ENCODE results near the gene VSTM2L. TPM values are rescaled to one million over a fixed set of nuclear protein-coding genes. Genes with fewer than 3 reads are reported as not detected.

VSTM2L gene
- total RNA-seq, 2 experiments from 2014 or later = 0.17 TPM; not detected in 1

DNA sequence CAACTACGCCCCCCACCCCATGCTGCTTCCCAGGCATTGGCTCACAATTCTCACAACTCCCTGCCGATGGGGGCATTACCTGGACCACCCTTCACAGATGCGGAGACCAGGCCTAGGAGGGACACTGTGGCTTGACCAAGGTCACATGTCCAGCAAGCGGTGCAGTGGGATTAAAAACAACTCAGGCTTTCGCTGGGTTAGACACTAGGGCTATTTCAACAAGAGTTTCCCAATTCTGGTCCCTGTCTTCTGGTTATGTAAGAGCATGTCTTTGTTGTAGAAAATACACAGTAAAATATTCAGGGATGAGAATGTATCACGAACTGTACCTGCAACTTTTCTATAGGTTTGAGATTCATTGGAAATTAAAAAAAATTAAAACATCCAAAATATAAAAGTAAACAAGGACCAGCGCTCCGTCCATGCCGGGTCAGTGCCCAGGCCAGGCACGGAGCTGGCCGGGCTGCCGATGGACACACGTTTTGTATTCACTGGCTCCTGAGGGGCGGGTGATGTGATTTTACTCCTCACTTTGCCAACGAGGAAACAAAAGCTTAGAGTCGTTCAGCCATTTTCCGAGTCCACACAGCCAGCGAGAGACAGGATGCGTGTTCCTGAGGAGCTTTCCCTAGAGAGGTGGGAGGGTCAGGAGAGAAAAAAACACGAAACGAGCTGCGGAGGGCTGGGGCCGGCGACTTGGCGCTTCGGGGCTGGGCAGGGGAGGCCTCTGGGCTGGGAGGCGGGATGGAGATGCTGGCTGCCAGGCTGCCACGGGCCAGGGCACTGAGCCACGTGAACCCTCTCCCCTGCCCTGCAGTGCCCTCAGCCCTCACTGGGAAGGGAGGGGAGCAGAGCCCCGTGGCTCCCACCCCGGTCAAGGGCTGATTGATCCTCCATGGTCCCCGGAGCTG is 17.1 kb upstream of the VSTM2L start:
- Histone ChIP-seq H3K4me2 (ENCODE audit: low read length) (no peak overlapping the region), H3K79me2 (ENCODE audit: insufficient read depth, low read depth, low read length) (no peaks in the 10 kb centered on the region), H3K9me3 (ENCODE audit: low read length) (no peaks in the 10 kb centered on the region), H3K4me1 (ENCODE audit: insufficient read depth, low read length, poor library complexity, severe bottlenecking) (no peaks in the 10 kb centered on the region), H4K20me1 (ENCODE audit: insufficient read depth, low read length) (no peaks in the 10 kb centered on the region), H3K27ac (ENCODE audit: low read depth, low read length, poor library complexity, severe bottlenecking) (no peak overlapping the region), H3K36me3 (ENCODE audit: insufficient read depth, low read length) (no peaks in the 10 kb centered on the region), H2AFZ (ENCODE audit: low read length) (no peak overlapping the region), H3K9me2 (ENCODE audit: insufficient read depth, low read length) (no peaks in the 10 kb centered on the region), H3K4me3 (ENCODE audit: low read depth, low read length, poor library complexity, severe bottlenecking) (no peak overlapping the region)
- intact Hi-C loops (cut with micrococcal nuclease; ENCODE audit: unreplicated experiment) = no loop called here
- no peak for TF ChIP-seq EZH2phosphoT487 (IDR thresholded peaks at IDR 0.05; ENCODE audit: borderline replicate concordance, low read depth, low read length)
- TF ChIP-seq, protein P1, sequence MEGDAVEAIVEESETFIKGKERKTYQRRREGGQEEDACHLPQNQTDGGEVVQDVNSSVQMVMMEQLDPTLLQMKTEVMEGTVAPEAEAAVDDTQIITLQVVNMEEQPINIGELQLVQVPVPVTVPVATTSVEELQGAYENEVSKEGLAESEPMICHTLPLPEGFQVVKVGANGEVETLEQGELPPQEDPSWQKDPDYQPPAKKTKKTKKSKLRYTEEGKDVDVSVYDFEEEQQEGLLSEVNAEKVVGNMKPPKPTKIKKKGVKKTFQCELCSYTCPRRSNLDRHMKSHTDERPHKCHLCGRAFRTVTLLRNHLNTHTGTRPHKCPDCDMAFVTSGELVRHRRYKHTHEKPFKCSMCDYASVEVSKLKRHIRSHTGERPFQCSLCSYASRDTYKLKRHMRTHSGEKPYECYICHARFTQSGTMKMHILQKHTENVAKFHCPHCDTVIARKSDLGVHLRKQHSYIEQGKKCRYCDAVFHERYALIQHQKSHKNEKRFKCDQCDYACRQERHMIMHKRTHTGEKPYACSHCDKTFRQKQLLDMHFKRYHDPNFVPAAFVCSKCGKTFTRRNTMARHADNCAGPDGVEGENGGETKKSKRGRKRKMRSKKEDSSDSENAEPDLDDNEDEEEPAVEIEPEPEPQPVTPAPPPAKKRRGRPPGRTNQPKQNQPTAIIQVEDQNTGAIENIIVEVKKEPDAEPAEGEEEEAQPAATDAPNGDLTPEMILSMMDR (conservative IDR thresholded peaks at IDR 0.05; ENCODE audit: low read length) = no peak
- BruUV-seq (replicated peaks) = no TSS peak
- ChIA-PET CTCF (ENCODE audit: unreplicated experiment) (interaction anchor here (0.5 kb wide), 1 partner anchor 443 kb away, joined by 3 read pairs; no protein-coding TSS in a partner anchor), POLR2A (no interaction called here)
- no peak for DNase-seq (ENCODE audit: low spot score)

- Histone ChIP-seq H3K9me2 (ENCODE audit: insufficient read depth, low read length) (no peaks in the 10 kb centered on the region), H3K4me3 (ENCODE audit: low read depth, low read length, poor library complexity, severe bottlenecking) (no peak overlapping the region), H3K27ac (ENCODE audit: low read depth, low read length, poor library complexity, severe bottlenecking) (no peak overlapping the region), H3K9me3 (ENCODE audit: low read length) (no peaks in the 10 kb centered on the region), H3K4me2 (ENCODE audit: low read length) (no peak overlapping the region), H4K20me1 (ENCODE audit: insufficient read depth, low read length) (no peaks in the 10 kb centered on the region), H3K79me2 (ENCODE audit: insufficient read depth, low read depth, low read length) (no peaks in the 10 kb centered on the region), H3K4me1 (ENCODE audit: insufficient read depth, low read length, poor library complexity, severe bottlenecking) (no peaks in the 10 kb centered on the region), H3K36me3 (ENCODE audit: insufficient read depth, low read length) (no peaks in the 10 kb centered on the region), H2AFZ (ENCODE audit: low read length) (no peak overlapping the region)
- CTCF ChIA-PET (ENCODE audit: unreplicated experiment) = no interaction called here
- POLR2A ChIA-PET = interaction anchor here (0.6 kb wide), 1 partner anchor 99 kb away, joined by 3 read pairs; no protein-coding TSS in a partner anchor
- DNase-seq (ENCODE audit: low spot score) = no peak
- intact Hi-C loops (cut with micrococcal nuclease; ENCODE audit: unreplicated experiment) = no loop called here
- no TSS peak for BruUV-seq (replicated peaks)
- no peak for TF ChIP-seq EZH2phosphoT487 (IDR thresholded peaks at IDR 0.05; ENCODE audit: borderline replicate concordance, low read depth, low read length)
- TF ChIP-seq, protein P1 (conservative IDR thresholded peaks at IDR 0.05; ENCODE audit: low read length) = no peak
Observed at GRCh38 chr20:37886851-37887297, 16.1 kb upstream of the VSTM2L start.

GRCh38 chr20:37888641-37889040 is 14.3 kb upstream of the VSTM2L start:
- CTCF ChIA-PET (ENCODE audit: unreplicated experiment) = no interaction called here

More at GRCh38 chr20:37888641-37889040, 14.3 kb upstream of the VSTM2L start:
- Histone ChIP-seq H3K79me2 (ENCODE audit: insufficient read depth, low read depth, low read length) (no peaks in the 10 kb centered on the region), H2AFZ (ENCODE audit: low read length) (no peak overlapping the region), H3K9me3 (ENCODE audit: low read length) (no peaks in the 10 kb centered on the region), H3K4me2 (ENCODE audit: low read length) (no peak overlapping the region), H3K9me2 (ENCODE audit: insufficient read depth, low read length) (no peaks in the 10 kb centered on the region), H3K4me1 (ENCODE audit: insufficient read depth, low read length, poor library complexity, severe bottlenecking) (no peaks in the 10 kb centered on the region), H3K27ac (ENCODE audit: low read depth, low read length, poor library complexity, severe bottlenecking) (no peak overlapping the region), H3K4me3 (ENCODE audit: low read depth, low read length, poor library complexity, severe bottlenecking) (no peak overlapping the region), H3K36me3 (ENCODE audit: insufficient read depth, low read length) (no peaks in the 10 kb centered on the region), H4K20me1 (ENCODE audit: insufficient read depth, low read length) (no peaks in the 10 kb centered on the region)
- POLR2A ChIA-PET = interaction anchor here (0.6 kb wide), 1 partner anchor 72 kb away, joined by 4 read pairs; no protein-coding TSS in a partner anchor
- no peak for TF ChIP-seq EZH2phosphoT487 (IDR thresholded peaks at IDR 0.05; ENCODE audit: borderline replicate concordance, low read depth, low read length)
- TF ChIP-seq, protein P1 (conservative IDR thresholded peaks at IDR 0.05; ENCODE audit: low read length) = no peak
- no peak for DNase-seq (ENCODE audit: low spot score)
- intact Hi-C loops (cut with micrococcal nuclease; ENCODE audit: unreplicated experiment) = no loop called here
- no TSS peak for BruUV-seq (replicated peaks)

Measured in OCI-LY7 (cell line).